ENCODE measurements around the gene RPS6KA1. TPM values are rescaled to one million over a fixed set of nuclear protein-coding genes. Genes with fewer than 3 reads are reported as not detected.

The RPS6KA1 gene
- polyA plus RNA-seq, 3 donors = 116 to 189 (median 188) TPM

- Mint-ChIP-seq H3K27me3 (ENCODE audit: low read depth in 3 of 3) (no peaks in the 10 kb centered on the region), H3K4me1 (peaks cover 55% of the 10 kb centered on the region), H3K9me3 (peaks cover 0 to 1% (median 0%) of the 10 kb centered on the region in 7 donors), H3K4me3 (no peak overlapping the region), H3K36me3 (peaks cover 56 to 72% of the 10 kb centered on the region in 2 donors), H3K27ac (peak overlapping the region in 3 of 7 donors; percentile 13 to 69 (median 66))
- Histone ChIP-seq H3K9ac (ENCODE audit: insufficient read depth, low read length, poor library complexity, severe bottlenecking) (no peak overlapping the region), H3K27me3 (ENCODE audit: control insufficient read depth in 2 of 2, insufficient read depth in 2 of 2, low read length in 2 of 2) (no peaks in the 10 kb centered on the region), H3K27ac (ENCODE audit: low read depth in 1 of 2, low read length in 2 of 2) (peak overlapping the region in 1 of 2 donors; percentile 28), H3K36me3 (replicated peaks in 1 of 2; ENCODE audit: control insufficient read depth in 1 of 2, insufficient read depth in 2 of 2, low read length in 2 of 2) (peaks cover 54 to 64% of the 10 kb centered on the region in 2 donors), H3K9me3 (replicated peaks in 1 of 2; ENCODE audit: control insufficient read depth in 1 of 2, insufficient read depth in 1 of 2, low read length in 2 of 2) (no peaks in the 10 kb centered on the region), H3K79me2 (ENCODE audit: insufficient read depth, low read length) (peaks cover 94% of the 10 kb centered on the region), H3K4me2 (replicated peaks; ENCODE audit: extremely low read depth, low read length, poor library complexity, severe bottlenecking) (no peak overlapping the region), H2AFZ (ENCODE audit: insufficient read depth, low read depth, low read length, poor library complexity, severe bottlenecking) (no peak overlapping the region), H3K4me1 (ENCODE audit: control insufficient read depth in 1 of 2, insufficient read depth in 2 of 2, low read length in 2 of 2) (peaks cover 51 to 58% of the 10 kb centered on the region in 2 donors), H3K4me3 (replicated peaks in 1 of 3; ENCODE audit: low read depth in 2 of 3, low read length in 3 of 3) (no peak overlapping the region), H4K20me1 (ENCODE audit: insufficient read depth, low read length) (peaks cover 76% of the 10 kb centered on the region)
- WGBS (ENCODE audit: insufficient coverage) = 100% methylated on average over 2 of the region's 3 CpGs
- DNase-seq = no peak
- intact Hi-C loops (cut with micrococcal nuclease) = no loop called here
- no peak for TF ChIP-seq CTCF (IDR thresholded peaks at IDR 0.05)
Measured at GRCh38 chr1:26548841-26549240, 19.3 kb downstream of the RPS6KA1 start.

- Histone ChIP-seq H3K9ac (ENCODE audit: insufficient read depth, low read length, poor library complexity, severe bottlenecking) (no peak overlapping the region), H3K4me2 (replicated peaks; ENCODE audit: extremely low read depth, low read length, poor library complexity, severe bottlenecking) (no peak overlapping the region), H4K20me1 (ENCODE audit: insufficient read depth, low read length) (peaks cover 94% of the 10 kb centered on the region), H3K79me2 (ENCODE audit: insufficient read depth, low read length) (peaks cover 94% of the 10 kb centered on the region), H3K27me3 (ENCODE audit: control insufficient read depth in 2 of 2, insufficient read depth in 2 of 2, low read length in 2 of 2) (no peaks in the 10 kb centered on the region), H3K36me3 (replicated peaks in 1 of 2; ENCODE audit: control insufficient read depth in 1 of 2, insufficient read depth in 2 of 2, low read length in 2 of 2) (peaks cover 75 to 85% of the 10 kb centered on the region in 2 donors), H3K4me3 (replicated peaks in 1 of 3; ENCODE audit: low read depth in 2 of 3, low read length in 3 of 3) (no peak overlapping the region), H3K9me3 (replicated peaks in 1 of 2; ENCODE audit: control insufficient read depth in 1 of 2, insufficient read depth in 1 of 2, low read length in 2 of 2) (no peaks in the 10 kb centered on the region), H3K27ac (ENCODE audit: low read depth in 1 of 2, low read length in 2 of 2) (peak overlapping the region; percentile 7 to 43), H3K4me1 (ENCODE audit: control insufficient read depth in 1 of 2, insufficient read depth in 2 of 2, low read length in 2 of 2) (peaks cover 42 to 55% of the 10 kb centered on the region in 2 donors), H2AFZ (ENCODE audit: insufficient read depth, low read depth, low read length, poor library complexity, severe bottlenecking) (no peak overlapping the region)
- DNase-seq = no peak
- no peak for TF ChIP-seq CTCF (IDR thresholded peaks at IDR 0.05)
- H3K27me3 Mint-ChIP-seq (ENCODE audit: low read depth in 3 of 3) = no peaks in the 10 kb centered on the region
- peaks cover 75 to 86% of the 10 kb centered on the region in 2 donors for H3K36me3 Mint-ChIP-seq
- peak overlapping the region in 5 of 7 donors; percentile 35 to 89 (median 84) for H3K27ac Mint-ChIP-seq
- H3K9me3 Mint-ChIP-seq = peaks cover 0 to 1% (median 0%) of the 10 kb centered on the region in 7 donors
- peaks cover 48% of the 10 kb centered on the region for H3K4me1 Mint-ChIP-seq
- no peak overlapping the region for H3K4me3 Mint-ChIP-seq
- WGBS (ENCODE audit: insufficient coverage) = 97% methylated on average over 3 of the region's 3 CpGs
- intact Hi-C loops (cut with micrococcal nuclease) = loop anchor here in 1 of 2 donors (5.0 kb wide), 1 partner anchor 49 kb away; no protein-coding TSS in a partner anchor
Measured at GRCh38 chr1:26550946-26551345, 21.4 kb downstream of the RPS6KA1 start.

All from CD14-positive monocyte (primary cell).